Panc1 (cell line): ENCODE data around the gene CASP9. TPM values are rescaled to one million over a fixed set of nuclear protein-coding genes. Genes with fewer than 3 reads are reported as not detected.
"Not testable (repeated sequence)": the region's sequence is repeated elsewhere in the genome, so short reads cannot be mapped to it uniquely, and the experiment has no call there.

ENCODE experiments used
- ATAC-seq: fragments of 200-7000 bp; cut with Tn5 transposase; 2 replicates; pipeline ENCODE4 v1.9.1; 2020; ENCODE audit warnings: mild to moderate bottlenecking, moderate library complexity
- BruUV-seq: library from RNA; stranded (reverse); fragments of 400-500 nt; replicated peaks from 2 replicates; lab custom pipeline; 2021; lab: Mats Ljungman, UMichigan
- CTCF ChIA-PET: fragments of 300-600 bp; sonication (Branson Sonifier 250); formaldehyde crosslinking; loops from one replicate; lab custom pipeline; 2022; ENCODE audit warnings: antibody characterized with exemption; lab: Charles Lee
- POLR2A ChIA-PET: fragments of 300-600 bp; sonication (Branson Sonifier 250); formaldehyde crosslinking; loops from one replicate; lab custom pipeline; 2022; ENCODE audit warnings: antibody characterized with exemption; lab: Charles Lee
- DNase-seq: peaks from one replicate; pipeline ENCODE4 v3.0.0-alpha.2; 2010; ENCODE audit warnings: low read depth, low spot score
- H3K27ac ChIP-seq: 2 replicates; pipeline ENCODE4 v1.5.1; 2011; ENCODE audit warnings: mild to moderate bottlenecking, low read length, inconsistent platforms
- H3K27me3 ChIP-seq: fragments of 200-500 bp; sonication (Bioruptor generic); 2 replicates; pipeline ENCODE4 v1.6.0; 2014; ENCODE audit warnings: low read length, inconsistent platforms; ENCODE audit not compliant: control insufficient read depth, insufficient read depth
- H3K36me3 ChIP-seq: fragments of 200-500 bp; sonication (Bioruptor generic); 2 replicates; pipeline ENCODE4 v1.5.1; 2014; ENCODE audit warnings: inconsistent platforms, mild to moderate bottlenecking, low read length, moderate library complexity; ENCODE audit not compliant: control insufficient read depth, insufficient read depth
- H3K4me1 ChIP-seq: 2 replicates; pipeline ENCODE4 v1.5.1; 2011; ENCODE audit warnings: inconsistent platforms, mild to moderate bottlenecking, low read length, moderate library complexity; ENCODE audit not compliant: control insufficient read depth, insufficient read depth
- H3K4me3 ChIP-seq, 2 experiments: 2 replicates each; pipeline ENCODE4 v1.5.1; 2011 to 2012; ENCODE audit warnings: low read depth in 2 of 2, low read length in 2 of 2, mild to moderate bottlenecking in 2 of 2, inconsistent platforms in 1 of 2, moderate library complexity in 1 of 2
- H3K9me3 ChIP-seq: fragments of 200-500 bp; sonication (Bioruptor generic); 2 replicates; pipeline ENCODE4 v1.5.1; 2014; ENCODE audit warnings: low read depth, mild to moderate bottlenecking, inconsistent platforms, low read length, moderate library complexity; ENCODE audit not compliant: control insufficient read depth, insufficient read depth
- CTCF ChIP-seq: fragments of 450-650 bp; IDR thresholded peaks from 2 replicates; pipeline ENCODE4 v1.5.1; 2017; ENCODE audit warnings: mild to moderate bottlenecking
- POLR2AphosphoS5 ChIP-seq: IDR thresholded peaks from 2 replicates; pipeline ENCODE4 v1.6.1; 2012; ENCODE audit warnings: mild to moderate bottlenecking, low read depth, low read length, moderate library complexity
- REST ChIP-seq, 2 experiments: IDR thresholded peaks; 2 replicates each; pipeline ENCODE4 v1.6.1; 2011 to 2012; ENCODE audit warnings: low read depth in 2 of 2, control low read depth in 1 of 2, low read length in 1 of 2, mild to moderate bottlenecking in 1 of 2, moderate library complexity in 1 of 2; ENCODE audit not compliant: insufficient read depth in 1 of 2
- SIN3A ChIP-seq: IDR thresholded peaks from 2 replicates; pipeline ENCODE4 v1.6.1; 2012; ENCODE audit warnings: low read depth, mild to moderate bottlenecking, low read length, moderate library complexity, borderline replicate concordance; ENCODE audit not compliant: insufficient read depth
- TCF7L2 ChIP-seq: IDR thresholded peaks from 2 replicates; pipeline ENCODE4 v1.6.1; 2011; ENCODE audit warnings: mild to moderate bottlenecking, low read depth, low read length, inconsistent platforms
- in situ Hi-C: cut with HindIII; loops from 2 replicates; pipeline ENCODE4 v1.10.0; 2016; ENCODE audit warnings: low sequenced_read_pairs, low pct_unique_long_range_greater_than_20kb
- intact Hi-C: fragments of 100-400 bp; cut with micrococcal nuclease; formaldehyde crosslinking; loops from one replicate; pipeline ENCODE4 v1.10.0; 2022; ENCODE audit not compliant: unreplicated experiment
- total RNA-seq: library from RNA; stranded (reverse); gene quantifications from one replicate; pipeline ENCODE4 v1.2.1, GENCODE V29; 2021; ENCODE audit not compliant: unreplicated experiment

Gene CASP9
- total RNA-seq, 1 experiment from 2014 or later = 7.5 TPM

DNA sequence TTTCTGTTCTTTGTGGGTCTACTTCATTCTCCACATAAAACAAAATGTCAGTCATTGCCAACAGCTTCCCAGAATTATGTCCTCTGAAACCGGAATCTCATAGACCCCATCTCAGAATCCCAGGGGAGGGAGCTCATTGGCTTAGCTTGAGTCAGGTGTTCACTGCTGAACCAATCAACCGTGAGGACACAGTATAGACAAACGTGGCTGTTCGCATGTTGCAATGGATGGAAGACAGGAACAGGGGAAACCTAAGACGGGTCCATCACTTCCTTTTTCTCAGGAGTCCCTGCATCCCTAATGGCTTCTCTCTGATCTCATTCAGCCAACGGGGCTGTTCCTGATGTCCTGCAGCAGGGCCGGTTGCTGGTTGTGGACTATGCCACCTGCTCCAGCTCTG lies 58.3 kb downstream of the CASP9 start:
- POLR2A ChIA-PET = interaction anchor here (0.7 kb wide), 1 partner anchor 149 kb away, joined by 3 read pairs; no protein-coding TSS in a partner anchor
- TF ChIP-seq TCF7L2 (no peak), POLR2AphosphoS5 (no peak), CTCF (no peak), SIN3A (no peak), REST (IDR thresholded peaks at IDR 0.05; ENCODE audit: insufficient read depth in 1 of 2, low read depth in 2 of 2, low read length in 1 of 2) (no peak)
- H3K4me1 ChIP-seq = no peaks in the 10 kb centered on the region
- intact Hi-C loops = no loop called here
- H3K36me3 ChIP-seq = no peaks in the 10 kb centered on the region
- in situ Hi-C loops = no loop called here
- no peaks in the 10 kb centered on the region for H3K9me3 ChIP-seq
- CTCF ChIA-PET = no interaction called here
- DNase-seq = no peak
- H3K27me3 ChIP-seq = no peaks in the 10 kb centered on the region
- no peak overlapping the region for H3K4me3 ChIP-seq
- no peak overlapping the region for H3K27ac ChIP-seq
- BruUV-seq = no TSS peak
- no peak for ATAC-seq

DNA sequence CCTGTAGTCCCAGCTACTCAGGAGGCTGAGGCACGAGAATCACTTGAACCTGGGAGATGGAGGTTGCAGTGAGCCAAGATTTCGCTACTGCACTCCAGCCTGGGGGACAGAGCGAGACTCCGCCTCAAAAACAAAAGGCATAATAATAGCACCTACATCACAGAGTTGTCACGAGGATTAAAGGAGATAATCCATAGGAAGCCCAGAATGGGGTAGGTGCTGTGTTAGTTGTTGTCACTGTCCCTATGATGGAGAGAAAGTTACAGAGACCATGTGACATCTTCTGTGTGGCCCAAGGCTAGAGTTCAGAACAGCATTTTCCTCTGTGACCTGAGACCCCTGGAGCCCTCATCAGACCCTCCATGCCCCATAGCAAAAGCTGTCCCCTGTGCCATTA lies 60.1 kb downstream of the CASP9 start:
- ATAC-seq, H3K36me3 ChIP-seq, H3K9me3 ChIP-seq, DNase-seq, H3K4me3 ChIP-seq, H3K4me1 ChIP-seq, BruUV-seq, POLR2A ChIA-PET, CTCF ChIA-PET, in situ Hi-C loops, H3K27me3 ChIP-seq, H3K27ac ChIP-seq, intact Hi-C loops: not testable (repeated sequence)

DNA sequence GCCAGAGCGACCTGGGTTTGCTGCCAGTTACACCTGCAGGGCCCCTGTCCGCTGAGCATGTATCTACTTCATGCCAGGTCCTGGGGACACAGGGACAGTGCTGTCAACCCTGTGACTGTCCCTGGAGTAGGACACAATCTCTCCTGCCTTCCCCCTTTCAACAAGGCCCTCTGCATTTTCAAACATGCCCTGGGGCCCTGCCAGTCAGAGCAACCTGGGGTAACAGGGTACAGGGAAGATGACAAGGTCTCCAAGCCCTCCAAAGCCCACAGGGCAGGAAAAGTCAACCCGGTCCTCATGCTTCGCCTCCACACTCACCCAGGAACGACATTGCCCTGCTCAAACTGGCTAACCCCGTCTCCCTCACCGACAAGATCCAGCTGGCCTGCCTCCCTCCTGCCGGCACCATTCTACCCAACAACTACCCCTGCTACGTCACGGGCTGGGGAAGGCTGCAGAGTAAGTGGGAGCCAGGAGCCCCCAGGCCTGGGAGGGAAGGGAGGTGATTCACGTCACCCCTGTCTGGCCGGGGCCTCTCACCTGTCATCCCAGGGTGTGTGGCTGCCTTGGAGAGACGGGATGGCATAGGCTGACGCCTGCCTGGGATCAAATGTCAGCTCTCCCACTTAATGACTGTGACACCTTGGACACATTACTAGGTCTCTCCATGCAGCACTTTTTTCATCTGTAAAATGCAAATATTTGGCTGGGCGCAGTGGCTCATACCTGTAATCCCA lies 60.8 kb downstream of the CASP9 start:
- POLR2A ChIA-PET, H3K27ac ChIP-seq, H3K27me3 ChIP-seq, DNase-seq, H3K4me1 ChIP-seq, ATAC-seq, in situ Hi-C loops, H3K9me3 ChIP-seq, BruUV-seq, H3K4me3 ChIP-seq, intact Hi-C loops, CTCF ChIA-PET, H3K36me3 ChIP-seq: not testable (repeated sequence)
